Measurements from ENCODE around the gene AGPAT4.

AGPAT4 gene

GRCh38 chr6:161161121-161161520, 112.7 kb downstream of the AGPAT4 start:
- H3K4me2 ChIP-seq (ENCODE audit: low read length) = no peak overlapping the region
- no peak overlapping the region for H3K9ac ChIP-seq (ENCODE audit: low read length)
- no peaks in the 10 kb centered on the region for H3K9me3 ChIP-seq (ENCODE audit: low read length)
- H3K27me3 ChIP-seq (ENCODE audit: insufficient read depth, low read length) = peaks cover 8% of the 10 kb centered on the region; the same call in 1 of the 2 replicates
- no peak overlapping the region for H3K4me3 ChIP-seq (ENCODE audit: low read depth, low read length, poor library complexity, severe bottlenecking)
- H3K27ac ChIP-seq (ENCODE audit: low read depth, low read length, poor library complexity, severe bottlenecking) = no peak overlapping the region
- TF ChIP-seq, protein P1, sequence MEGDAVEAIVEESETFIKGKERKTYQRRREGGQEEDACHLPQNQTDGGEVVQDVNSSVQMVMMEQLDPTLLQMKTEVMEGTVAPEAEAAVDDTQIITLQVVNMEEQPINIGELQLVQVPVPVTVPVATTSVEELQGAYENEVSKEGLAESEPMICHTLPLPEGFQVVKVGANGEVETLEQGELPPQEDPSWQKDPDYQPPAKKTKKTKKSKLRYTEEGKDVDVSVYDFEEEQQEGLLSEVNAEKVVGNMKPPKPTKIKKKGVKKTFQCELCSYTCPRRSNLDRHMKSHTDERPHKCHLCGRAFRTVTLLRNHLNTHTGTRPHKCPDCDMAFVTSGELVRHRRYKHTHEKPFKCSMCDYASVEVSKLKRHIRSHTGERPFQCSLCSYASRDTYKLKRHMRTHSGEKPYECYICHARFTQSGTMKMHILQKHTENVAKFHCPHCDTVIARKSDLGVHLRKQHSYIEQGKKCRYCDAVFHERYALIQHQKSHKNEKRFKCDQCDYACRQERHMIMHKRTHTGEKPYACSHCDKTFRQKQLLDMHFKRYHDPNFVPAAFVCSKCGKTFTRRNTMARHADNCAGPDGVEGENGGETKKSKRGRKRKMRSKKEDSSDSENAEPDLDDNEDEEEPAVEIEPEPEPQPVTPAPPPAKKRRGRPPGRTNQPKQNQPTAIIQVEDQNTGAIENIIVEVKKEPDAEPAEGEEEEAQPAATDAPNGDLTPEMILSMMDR (IDR thresholded peaks at IDR 0.05; ENCODE audit: low read length) = no peak
- TF ChIP-seq EZH2 (IDR thresholded peaks at IDR 0.05; ENCODE audit: borderline replicate concordance, low read length) = no peak
- H4K20me1 ChIP-seq (ENCODE audit: insufficient read depth, low read length) = no peaks in the 10 kb centered on the region
- no peak overlapping the region for H2AFZ ChIP-seq (ENCODE audit: low read length)
- H3K4me1 ChIP-seq (ENCODE audit: insufficient read depth, low read length, severe bottlenecking) = no peaks in the 10 kb centered on the region
- no peaks in the 10 kb centered on the region; the same call in 1 of the 2 replicates for H3K36me3 ChIP-seq (ENCODE audit: insufficient read depth, low read length)
- H3K79me2 ChIP-seq (ENCODE audit: insufficient read depth, low read length) = no peaks in the 10 kb centered on the region
- no peaks in the 10 kb centered on the region for H3K9me2 ChIP-seq (ENCODE audit: low read depth, low read length)
- H3F3A ChIP-seq (ENCODE audit: insufficient read depth, low read length) = no peaks in the 10 kb centered on the region

- Histone ChIP-seq H3K9ac (ENCODE audit: low read length) (no peak overlapping the region), H3K9me2 (ENCODE audit: low read depth, low read length) (no peaks in the 10 kb centered on the region), H3F3A (ENCODE audit: insufficient read depth, low read length) (no peaks in the 10 kb centered on the region), H3K9me3 (ENCODE audit: low read length) (no peaks in the 10 kb centered on the region), H2AFZ (ENCODE audit: low read length) (no peak overlapping the region), H3K4me1 (ENCODE audit: insufficient read depth, low read length, severe bottlenecking) (no peaks in the 10 kb centered on the region), H3K4me2 (ENCODE audit: low read length) (no peak overlapping the region), H3K36me3 (ENCODE audit: insufficient read depth, low read length) (no peaks in the 10 kb centered on the region; the same call in 1 of the 2 replicates), H4K20me1 (ENCODE audit: insufficient read depth, low read length) (no peaks in the 10 kb centered on the region), H3K4me3 (ENCODE audit: low read depth, low read length, poor library complexity, severe bottlenecking) (no peak overlapping the region), H3K27me3 (ENCODE audit: insufficient read depth, low read length) (peaks cover 5% of the 10 kb centered on the region; the same call in 1 of the 2 replicates), H3K79me2 (ENCODE audit: insufficient read depth, low read length) (no peaks in the 10 kb centered on the region), H3K27ac (ENCODE audit: low read depth, low read length, poor library complexity, severe bottlenecking) (no peak overlapping the region)
- no peak for TF ChIP-seq EZH2 (IDR thresholded peaks at IDR 0.05; ENCODE audit: borderline replicate concordance, low read length)
- TF ChIP-seq, protein P1 (IDR thresholded peaks at IDR 0.05; ENCODE audit: low read length) = no peak
Measured at GRCh38 chr6:161154796-161155335, 119.0 kb downstream of the AGPAT4 start.

DNA sequence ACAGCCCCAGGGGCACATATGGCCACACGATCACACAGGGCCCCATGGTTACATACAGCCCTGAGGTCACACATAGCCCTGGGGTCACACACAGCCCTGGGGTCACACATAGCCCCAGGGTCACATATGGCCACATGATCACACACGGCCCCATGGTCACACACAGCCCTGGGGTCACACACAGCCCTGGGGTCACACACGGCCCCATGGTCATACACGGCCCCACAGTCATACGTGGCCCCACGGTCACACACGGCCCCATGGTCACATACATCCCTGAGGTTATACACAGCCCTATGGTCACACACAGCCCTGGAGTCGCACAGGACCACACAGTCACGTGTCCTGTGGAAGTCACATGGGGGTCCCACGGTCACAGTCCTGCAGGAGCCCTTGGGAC, 120.1 kb downstream of the AGPAT4 start:
- no peaks in the 10 kb centered on the region for H4K20me1 ChIP-seq (ENCODE audit: insufficient read depth, low read length)
- H3K9ac ChIP-seq (ENCODE audit: low read length) = no peak overlapping the region
- H3K79me2 ChIP-seq (ENCODE audit: insufficient read depth, low read length) = no peaks in the 10 kb centered on the region
- H3K27ac ChIP-seq (ENCODE audit: low read depth, low read length, poor library complexity, severe bottlenecking) = no peak overlapping the region
- no peaks in the 10 kb centered on the region for H3K9me3 ChIP-seq (ENCODE audit: low read length)
- H3K4me1 ChIP-seq (ENCODE audit: insufficient read depth, low read length, severe bottlenecking) = no peaks in the 10 kb centered on the region
- no peak overlapping the region for H2AFZ ChIP-seq (ENCODE audit: low read length)
- peaks cover 5% of the 10 kb centered on the region; the same call in 1 of the 2 replicates for H3K27me3 ChIP-seq (ENCODE audit: insufficient read depth, low read length)
- H3K36me3 ChIP-seq (ENCODE audit: insufficient read depth, low read length) = no peaks in the 10 kb centered on the region; the same call in 1 of the 2 replicates
- TF ChIP-seq, protein P1 (IDR thresholded peaks at IDR 0.05; ENCODE audit: low read length) = no peak
- TF ChIP-seq EZH2 (IDR thresholded peaks at IDR 0.05; ENCODE audit: borderline replicate concordance, low read length) = no peak
- no peaks in the 10 kb centered on the region for H3K9me2 ChIP-seq (ENCODE audit: low read depth, low read length)
- H3F3A ChIP-seq (ENCODE audit: insufficient read depth, low read length) = no peaks in the 10 kb centered on the region
- no peak overlapping the region for H3K4me3 ChIP-seq (ENCODE audit: low read depth, low read length, poor library complexity, severe bottlenecking)
- no peak overlapping the region for H3K4me2 ChIP-seq (ENCODE audit: low read length)

Measured in OCI-LY1 (cell line).